GM12872 (cell line): Measurements from ENCODE around the gene KCNA3.

Source experiments
- CTCF ChIP-seq: IDR thresholded peaks from 3 replicates; pipeline ENCODE4 v1.5.1; 2011; ENCODE audit warnings: low read depth, mild to moderate bottlenecking, low read length, moderate library complexity; ENCODE audit not compliant: insufficient read depth

Gene KCNA3

DNA sequence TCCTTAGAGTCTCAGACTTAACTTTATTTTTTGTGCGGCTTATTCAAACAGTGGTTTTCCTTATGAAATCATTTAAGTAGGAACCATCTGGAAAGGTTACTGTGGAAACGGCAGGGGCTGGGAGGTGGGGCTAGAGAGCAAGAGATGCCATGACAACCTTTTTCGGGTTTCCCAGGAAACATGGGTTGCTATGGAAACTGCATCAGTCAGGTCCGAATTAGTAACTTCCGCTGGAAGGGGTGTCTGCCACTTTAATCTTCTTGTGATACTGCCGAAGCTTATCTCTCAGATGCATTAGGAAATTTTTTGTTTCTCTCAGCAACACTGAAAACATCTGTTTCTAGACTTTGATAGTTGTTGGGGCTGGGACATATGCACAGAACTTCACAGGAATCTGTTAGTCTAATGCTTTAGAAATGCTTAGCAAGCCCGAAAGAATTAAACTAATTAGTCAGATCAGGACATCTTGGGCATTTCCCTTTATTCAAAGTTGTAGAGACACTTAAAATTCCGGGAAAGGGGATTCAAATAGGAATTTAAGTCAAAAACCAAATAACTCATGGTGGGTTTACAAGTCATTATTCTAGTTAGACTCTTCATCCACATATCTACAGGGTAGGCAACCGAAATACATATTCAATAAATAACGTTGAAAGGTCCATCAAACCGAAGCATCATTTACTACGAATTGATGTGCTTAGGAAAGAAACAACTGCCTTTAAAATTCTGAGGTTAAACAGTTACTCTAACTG, 2.6 kb downstream of the KCNA3 start:
- no peak for TF ChIP-seq CTCF

GRCh38 chr1:110671361-110671760, 3.4 kb downstream of the KCNA3 start:
- no peak for TF ChIP-seq CTCF

DNA sequence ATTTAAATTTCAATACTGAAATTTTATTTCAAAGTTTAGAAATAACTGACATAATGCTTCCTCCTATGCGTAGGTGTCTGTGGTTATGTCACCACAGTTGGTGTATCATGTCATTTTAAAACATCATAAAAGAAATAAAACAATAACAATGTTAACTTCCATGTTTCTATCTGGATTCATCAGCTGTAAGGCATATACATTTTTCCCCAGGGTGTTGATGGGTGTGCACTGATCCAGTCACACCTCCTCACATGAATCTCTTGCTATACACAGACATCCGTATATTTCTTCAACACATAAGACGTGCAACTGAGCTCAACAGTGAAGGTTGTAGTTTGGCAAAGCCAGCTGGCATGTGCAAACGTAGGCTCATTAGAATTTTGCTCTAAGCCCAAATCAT, 6.2 kb downstream of the KCNA3 start:
- TF ChIP-seq CTCF: no peak

DNA sequence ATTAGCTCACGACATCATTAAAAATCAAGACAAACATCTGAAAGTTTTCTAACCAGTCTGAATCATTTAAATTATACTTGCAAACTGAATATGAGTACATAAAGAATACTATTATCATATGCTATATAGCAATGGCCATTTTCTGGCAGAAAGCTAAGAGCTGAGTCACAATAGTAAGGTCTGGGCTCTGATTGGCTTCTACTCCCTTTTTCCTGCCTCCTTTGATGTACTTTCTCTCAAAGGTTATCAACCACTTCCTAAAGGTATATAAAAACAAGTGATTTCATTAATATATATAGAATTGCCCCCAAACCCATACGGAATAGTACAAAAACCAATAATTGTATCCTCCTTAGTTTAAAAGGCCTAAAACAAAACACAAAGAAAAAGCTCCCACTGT, 7.0 kb downstream of the KCNA3 start:
- no peak for TF ChIP-seq CTCF

GRCh38 chr1:110663241-110663640, 11.5 kb downstream of the KCNA3 start:
- no peak for TF ChIP-seq CTCF

- TF ChIP-seq CTCF: no peak
These were observed 17.4 kb downstream of the KCNA3 start for GRCh38 chr1:110657351-110657750.

DNA sequence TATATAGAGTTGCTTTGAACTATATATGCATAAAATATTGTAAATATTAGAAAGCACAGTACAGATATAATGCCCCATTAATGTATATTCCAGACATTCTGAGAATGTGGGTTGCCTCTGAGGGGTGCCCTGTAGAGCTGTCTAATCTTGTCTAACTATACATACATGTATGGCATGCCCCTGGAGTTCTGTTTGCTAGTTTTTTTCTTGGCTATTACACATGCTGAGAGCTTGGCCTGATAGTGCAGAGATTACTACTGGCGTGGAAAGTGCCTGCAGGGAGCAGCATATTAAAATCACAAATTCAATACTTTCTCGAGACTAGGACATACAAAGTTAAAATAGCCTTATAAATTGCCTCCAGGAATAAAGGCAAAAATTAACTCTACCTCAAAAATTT, 24.1 kb downstream of the KCNA3 start:
- no peak for TF ChIP-seq CTCF
